Bronchial epithelial cell (primary cell): ENCODE data around the gene ZNF555. TPM values are rescaled to one million over a fixed set of nuclear protein-coding genes. Genes with fewer than 3 reads are reported as not detected.

ENCODE experiments used
- DNase-seq: peaks from one replicate; pipeline ENCODE4 v3.0.0-alpha.2; 2010; ENCODE audit warnings: low read depth
- FAIRE-seq: peaks from 2 replicates; lab custom pipeline; 2011; peaks lifted over from hg19 to GRCh38; lab: Jason Lieb, UNC
- H3K27me3 ChIP-seq: 2 replicates; pipeline ENCODE4 v1.5.1; 2011; ENCODE audit warnings: low read length; ENCODE audit not compliant: control insufficient read depth, insufficient read depth
- H3K36me3 ChIP-seq: 2 replicates; pipeline ENCODE4 v1.5.1; 2011; ENCODE audit warnings: low read length; ENCODE audit not compliant: control insufficient read depth, insufficient read depth
- H3K4me3 ChIP-seq: 2 replicates; pipeline ENCODE4 v1.5.1; 2011; ENCODE audit warnings: mild to moderate bottlenecking, low read depth, low read length, control low read depth
- total RNA-seq: library from RNA; depleted of rRNA; stranded (reverse); fragments of >200 nt; gene quantifications from 2 replicates; pipeline ENCODE4 v1.2.1, GENCODE V29; 2014
- TF ChIP-seq, protein P1 (sequence below): IDR thresholded peaks from 2 replicates; pipeline ENCODE4 v1.5.1; 2011; ENCODE audit warnings: mild to moderate bottlenecking, moderate library complexity, low read length, control low read depth, inconsistent platforms; ENCODE audit not compliant: insufficient read depth, severe bottlenecking

The ZNF555 gene
- total RNA-seq, 1 donor from 2014 or later: 4.7 TPM

DNA sequence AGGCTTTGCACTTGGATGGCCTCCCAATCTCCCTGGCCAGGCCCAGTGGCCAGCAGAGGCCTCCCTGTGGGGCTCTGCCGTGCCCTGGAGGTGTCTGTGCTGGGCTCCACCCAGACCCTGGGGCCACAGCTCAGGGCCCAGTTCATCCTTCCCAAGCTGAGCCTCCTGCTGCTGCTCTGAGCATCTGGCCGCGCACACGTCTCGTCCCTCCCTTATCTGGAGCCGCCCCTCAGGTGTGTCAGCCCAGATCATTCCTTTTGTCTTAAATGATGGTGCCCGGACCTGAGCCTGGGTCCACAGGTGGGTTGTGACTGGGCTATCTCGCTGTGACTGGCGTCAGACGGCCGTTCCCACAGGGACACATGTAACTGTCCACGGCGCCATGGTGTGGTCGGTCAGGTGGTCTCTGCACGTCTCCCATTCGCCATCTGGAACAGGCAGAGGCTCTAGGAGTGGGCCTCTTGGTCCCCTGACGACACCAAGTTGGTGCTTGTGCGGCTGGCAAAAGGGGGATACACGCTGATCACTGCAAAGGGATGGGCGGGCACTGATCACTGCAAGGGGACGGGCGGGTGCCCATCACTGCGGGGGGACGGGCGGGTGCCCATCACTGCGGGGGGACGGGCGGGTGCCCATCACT, 35.9 kb upstream of the ZNF555 start:
- peak; percentile 18 for FAIRE-seq
- TF ChIP-seq, protein P1, sequence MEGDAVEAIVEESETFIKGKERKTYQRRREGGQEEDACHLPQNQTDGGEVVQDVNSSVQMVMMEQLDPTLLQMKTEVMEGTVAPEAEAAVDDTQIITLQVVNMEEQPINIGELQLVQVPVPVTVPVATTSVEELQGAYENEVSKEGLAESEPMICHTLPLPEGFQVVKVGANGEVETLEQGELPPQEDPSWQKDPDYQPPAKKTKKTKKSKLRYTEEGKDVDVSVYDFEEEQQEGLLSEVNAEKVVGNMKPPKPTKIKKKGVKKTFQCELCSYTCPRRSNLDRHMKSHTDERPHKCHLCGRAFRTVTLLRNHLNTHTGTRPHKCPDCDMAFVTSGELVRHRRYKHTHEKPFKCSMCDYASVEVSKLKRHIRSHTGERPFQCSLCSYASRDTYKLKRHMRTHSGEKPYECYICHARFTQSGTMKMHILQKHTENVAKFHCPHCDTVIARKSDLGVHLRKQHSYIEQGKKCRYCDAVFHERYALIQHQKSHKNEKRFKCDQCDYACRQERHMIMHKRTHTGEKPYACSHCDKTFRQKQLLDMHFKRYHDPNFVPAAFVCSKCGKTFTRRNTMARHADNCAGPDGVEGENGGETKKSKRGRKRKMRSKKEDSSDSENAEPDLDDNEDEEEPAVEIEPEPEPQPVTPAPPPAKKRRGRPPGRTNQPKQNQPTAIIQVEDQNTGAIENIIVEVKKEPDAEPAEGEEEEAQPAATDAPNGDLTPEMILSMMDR: no peak
- no peak for DNase-seq
- no peaks in the 10 kb centered on the region for H3K27me3 ChIP-seq
- peaks cover 24% of the 10 kb centered on the region for H3K36me3 ChIP-seq
- no peak overlapping the region for H3K4me3 ChIP-seq

DNA sequence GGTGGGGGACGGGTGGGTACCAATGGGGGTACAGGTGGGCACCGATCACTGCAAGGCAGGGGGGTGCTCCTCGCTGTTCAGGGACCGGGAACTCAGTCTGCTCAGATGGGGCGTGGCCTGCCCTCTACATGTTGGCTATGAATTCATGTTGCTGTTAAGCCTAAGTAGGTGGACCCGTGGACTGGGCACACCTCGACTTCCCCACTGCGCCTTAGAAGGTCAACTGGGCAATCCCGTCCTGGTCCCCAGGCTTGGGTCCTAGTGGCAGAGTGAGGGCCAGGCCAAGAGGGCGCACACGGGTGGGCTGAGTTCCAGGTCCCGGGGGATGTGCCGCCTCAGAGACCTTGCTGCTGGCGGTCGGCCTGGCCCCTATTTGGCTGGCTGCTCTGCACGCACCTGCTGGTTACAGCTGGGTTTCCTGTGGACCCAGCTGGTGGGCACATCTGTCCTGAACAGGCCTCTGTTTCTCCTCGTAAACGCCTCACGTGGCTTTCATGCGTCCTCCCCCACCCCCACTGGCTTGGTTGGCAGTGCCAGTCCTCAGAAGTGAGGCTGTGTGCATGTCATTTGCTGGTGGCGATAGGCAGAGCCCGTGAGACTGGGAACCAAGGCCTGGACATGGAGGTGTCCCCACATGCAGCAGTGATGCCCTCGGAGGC, 35.2 kb upstream of the ZNF555 start:
- TF ChIP-seq, protein P1: no peak
- Histone ChIP-seq H3K36me3 (peaks cover 26% of the 10 kb centered on the region), H3K4me3 (no peak overlapping the region), H3K27me3 (no peaks in the 10 kb centered on the region)
- DNase-seq (no peak), FAIRE-seq (no peak)

DNA sequence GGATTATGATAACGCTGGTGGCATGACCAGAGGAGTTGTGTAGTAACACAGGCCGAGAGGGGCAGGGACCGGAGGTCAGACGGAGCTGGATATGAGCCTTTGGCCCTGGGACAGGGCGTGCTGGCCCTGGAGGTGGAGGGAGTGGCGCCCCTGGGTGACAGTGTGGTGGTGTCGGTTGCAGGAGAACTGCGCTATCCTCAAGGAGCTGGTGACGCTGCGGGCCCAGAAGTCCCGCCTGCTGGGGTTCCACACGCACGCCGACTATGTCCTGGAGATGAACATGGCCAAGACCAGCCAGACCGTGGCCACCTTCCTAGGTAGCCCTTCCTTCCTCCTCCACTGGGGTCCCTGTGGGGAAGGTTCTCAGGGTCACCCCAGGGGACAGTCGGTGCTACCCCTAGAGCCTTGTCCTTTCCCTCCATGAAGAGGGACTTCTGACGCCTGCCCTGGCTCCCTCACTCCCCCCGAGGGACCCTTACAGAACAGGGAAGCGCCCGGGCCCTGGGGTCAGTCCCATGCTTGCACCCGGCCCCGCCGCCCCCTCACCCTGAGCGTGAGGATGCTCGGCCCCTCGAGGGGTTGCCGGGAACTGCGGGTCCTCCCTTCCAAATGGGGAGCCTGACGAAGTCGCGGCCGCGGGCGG, 34.4 kb upstream of the ZNF555 start:
- TF ChIP-seq, protein P1: no peak
- DNase-seq: no peak
- Histone ChIP-seq H3K4me3 (no peak overlapping the region), H3K36me3 (peaks cover 25% of the 10 kb centered on the region), H3K27me3 (no peaks in the 10 kb centered on the region)
- FAIRE-seq: no peak

DNA sequence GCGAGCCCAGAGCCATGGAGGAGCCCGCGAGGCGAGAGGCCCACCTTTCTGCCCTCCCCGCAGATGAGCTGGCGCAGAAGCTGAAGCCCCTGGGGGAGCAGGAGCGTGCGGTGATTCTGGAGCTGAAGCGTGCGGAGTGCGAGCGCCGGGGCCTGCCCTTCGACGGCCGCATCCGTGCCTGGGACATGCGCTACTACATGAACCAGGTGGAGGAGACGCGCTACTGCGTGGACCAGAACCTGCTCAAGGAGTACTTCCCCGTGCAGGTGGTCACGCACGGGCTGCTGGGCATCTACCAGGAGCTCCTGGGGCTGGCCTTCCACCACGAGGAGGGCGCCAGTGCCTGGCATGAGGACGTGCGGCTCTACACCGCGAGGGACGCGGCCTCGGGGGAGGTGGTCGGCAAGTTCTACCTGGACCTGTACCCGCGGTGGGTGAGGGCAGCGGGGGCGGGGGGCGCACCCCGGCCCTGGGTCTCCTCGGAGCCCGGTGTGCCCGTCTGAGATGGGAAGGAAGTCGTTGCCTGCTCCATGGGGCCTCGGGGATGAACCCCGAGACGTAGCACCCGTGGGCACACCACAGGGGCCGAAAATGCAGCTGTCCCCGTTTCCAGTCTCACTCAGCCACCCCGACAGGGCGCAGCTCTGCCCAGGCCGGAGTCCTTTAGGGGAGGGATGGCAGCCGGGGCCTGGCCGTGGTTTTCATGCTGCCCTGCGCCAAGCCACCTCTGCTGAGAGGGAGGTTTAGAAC, 33.7 kb upstream of the ZNF555 start:
- FAIRE-seq: no peak
- no peaks in the 10 kb centered on the region for H3K27me3 ChIP-seq

DNA sequence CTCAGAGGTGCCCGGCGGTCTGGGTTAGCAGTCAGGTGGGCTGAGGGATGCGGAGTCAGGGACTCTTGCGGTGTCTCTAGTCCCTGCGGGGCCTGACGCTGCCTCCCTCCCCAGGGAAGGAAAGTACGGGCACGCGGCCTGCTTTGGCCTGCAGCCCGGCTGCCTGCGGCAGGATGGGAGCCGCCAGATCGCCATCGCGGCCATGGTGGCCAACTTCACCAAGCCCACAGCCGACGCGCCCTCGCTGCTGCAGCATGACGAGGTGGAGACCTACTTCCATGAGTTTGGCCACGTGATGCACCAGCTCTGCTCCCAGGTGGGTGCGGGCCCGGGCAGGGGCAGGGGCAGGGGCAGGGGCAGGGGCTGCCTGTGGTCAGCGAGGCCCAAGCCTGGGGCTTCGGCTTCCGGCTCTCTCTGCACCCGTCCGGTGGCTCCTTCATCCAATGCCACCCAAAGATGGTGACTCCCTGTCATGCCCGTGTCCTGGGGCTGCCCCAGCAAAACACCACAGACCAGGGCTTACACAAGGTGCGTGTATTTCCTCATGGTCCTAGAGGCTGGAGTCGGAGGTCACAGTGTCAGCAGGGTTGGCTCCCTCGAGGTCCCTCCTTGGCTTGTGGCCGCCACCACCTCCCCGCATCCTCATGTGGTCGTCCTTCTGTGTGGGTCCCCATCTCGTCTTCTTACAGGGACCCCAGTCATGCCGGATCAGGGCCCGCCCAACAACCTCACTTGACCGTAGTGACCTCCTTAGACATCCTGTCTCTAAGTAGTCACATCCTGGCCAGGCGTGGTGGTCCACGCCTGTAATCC, 32.9 kb upstream of the ZNF555 start:
- TF ChIP-seq, protein P1: no peak
- no peak for FAIRE-seq
- Histone ChIP-seq H3K4me3 (no peak overlapping the region), H3K27me3 (no peaks in the 10 kb centered on the region), H3K36me3 (peaks cover 28% of the 10 kb centered on the region)
- no peak for DNase-seq

More for the DNA sequence above, 33.7 kb upstream of the ZNF555 start:
- peaks cover 26% of the 10 kb centered on the region for H3K36me3 ChIP-seq
- TF ChIP-seq, protein P1: no peak
- no peak overlapping the region for H3K4me3 ChIP-seq
- no peak for DNase-seq
